HCT116 (cell line): Measurements from ENCODE around the gene RASGRF2. TPM values are rescaled to one million over a fixed set of nuclear protein-coding genes. Genes with fewer than 3 reads are reported as not detected.

Experiments
- ATAC-seq: fragments of 200-7000 bp; cut with Tn5 transposase; 2 replicates; pipeline ENCODE4 v1.9.1; 2020; ENCODE audit warnings: mild to moderate bottlenecking, moderate library complexity
- BruUV-seq: library from RNA; stranded (reverse); fragments of 400-500 nt; replicated peaks from 2 replicates; lab custom pipeline; 2021; lab: Mats Ljungman, UMichigan
- CTCF ChIA-PET: fragments of 300-600 bp; sonication (Branson Sonifier 250); formaldehyde crosslinking; loops from one replicate; lab custom pipeline; 2021; ENCODE audit warnings: antibody characterized with exemption; lab: Charles Lee
- POLR2A ChIA-PET: fragments of 300-600, 350-600 bp; sonication (Branson Sonifier 250); formaldehyde crosslinking; loops from one replicate; lab custom pipeline; 2021; ENCODE audit warnings: antibody characterized with exemption; lab: Charles Lee
- RAD21 ChIA-PET, 2 experiments: fragments of 300-600 bp; sonication (Branson Sonifier 250); formaldehyde crosslinking; loops; one replicate each; lab custom pipeline; 2023; ENCODE audit warnings: low total read pairs in 2 of 2; ENCODE audit not compliant: uncharacterized antibody in 2 of 2, unreplicated experiment in 2 of 2, low non-redundant PET in 1 of 2; lab: Charles Lee
- DNase-seq: peaks from one replicate; pipeline ENCODE4 v3.0.0-alpha.2; 2010; ENCODE audit warnings: low read depth, low spot score
- H2AFZ ChIP-seq: fragments of 200-600 bp; shearing (Covaris generic), sonication (generic); 2 replicates; pipeline ENCODE4 v1.6.1; 2017; ENCODE audit warnings: low read depth, mixed run types, mixed read lengths, antibody characterized with exemption, low read length; ENCODE audit not compliant: poor library complexity, severe bottlenecking
- H3K27ac ChIP-seq: 2 replicates; pipeline ENCODE4 v1.5.1; 2012; ENCODE audit warnings: low read depth, low read length
- H3K27me3 ChIP-seq: fragments of 200-600 bp; sonication (generic); 2 replicates; pipeline ENCODE4 v1.6.1; 2016; ENCODE audit warnings: mixed run types, low read length, mixed read lengths; ENCODE audit not compliant: insufficient read depth
- H3K36me3 ChIP-seq, 2 experiments: fragments of 200-500 bp in 1 of 2; fragments of 200-600 bp in 1 of 2; sonication (Bioruptor generic) in 1 of 2; sonication (generic) in 1 of 2; 2 replicates each; pipeline versions ENCODE4 v1.5.1 to v1.6.1; 2014 to 2016; ENCODE audit warnings: low read length in 2 of 2, inconsistent platforms in 1 of 2, mixed read lengths in 1 of 2, mixed run types in 1 of 2; ENCODE audit not compliant: insufficient read depth in 2 of 2, control insufficient read depth in 1 of 2
- H3K4me1 ChIP-seq, 2 experiments: fragments of 200-600 bp in 1 of 2; sonication (generic) in 1 of 2; 2 replicates each; pipeline versions ENCODE4 v1.5.1 to v1.6.1; 2012 to 2017; ENCODE audit warnings: low read length in 2 of 2, inconsistent platforms in 1 of 2, mild to moderate bottlenecking in 1 of 2, mixed read lengths in 1 of 2, mixed run types in 1 of 2, moderate library complexity in 1 of 2; ENCODE audit not compliant: insufficient read depth in 2 of 2, control insufficient read depth in 1 of 2
- H3K4me2 ChIP-seq: fragments of 200-600 bp; sonication (generic); 2 replicates; pipeline ENCODE4 v1.6.1; 2017; ENCODE audit warnings: mixed run types, low read length, mixed read lengths
- H3K4me3 ChIP-seq, 2 experiments: fragments of 200-600 bp in 1 of 2; sonication (generic) in 1 of 2; replicated peaks in 1 of 2; 2 replicates each; pipeline ENCODE4 v1.5.1; 2011 to 2016; ENCODE audit warnings: low read length in 2 of 2, control low read depth in 1 of 2, low read depth in 1 of 2, mild to moderate bottlenecking in 1 of 2, mixed read lengths in 1 of 2, mixed run types in 1 of 2
- H3K79me2 ChIP-seq: fragments of 200-600 bp; sonication (generic); 2 replicates; pipeline ENCODE4 v1.6.1; 2017; ENCODE audit warnings: mild to moderate bottlenecking, mixed run types, low read length, moderate library complexity, mixed read lengths; ENCODE audit not compliant: insufficient read depth
- H3K9ac ChIP-seq: fragments of 200-600 bp; sonication (generic); 2 replicates; pipeline ENCODE4 v1.6.1; 2016; ENCODE audit warnings: low read length, mixed read lengths
- H3K9me2 ChIP-seq: fragments of 200-600 bp; sonication (generic), shearing (Covaris generic); 2 replicates; pipeline ENCODE4 v1.6.1; 2017; ENCODE audit warnings: mixed run types, mild to moderate bottlenecking, moderate library complexity; ENCODE audit not compliant: insufficient read depth
- H3K9me3 ChIP-seq, 2 experiments: fragments of 200-500 bp in 1 of 2; fragments of 200-600 bp in 1 of 2; sonication (Bioruptor generic) in 1 of 2; sonication (generic) in 1 of 2; 2 replicates each; pipeline ENCODE4 v1.6.1; 2014 to 2017; ENCODE audit warnings: low read length in 2 of 2, mixed read lengths in 2 of 2, inconsistent platforms in 1 of 2, low read depth in 1 of 2, mild to moderate bottlenecking in 1 of 2, mixed run types in 1 of 2, moderate library complexity in 1 of 2; ENCODE audit not compliant: control insufficient read depth in 1 of 2, insufficient read depth in 1 of 2
- H4K20me1 ChIP-seq: fragments of 200-600 bp; sonication (generic), shearing (Covaris generic); 2 replicates; pipeline ENCODE4 v1.6.1; 2017; ENCODE audit warnings: mixed run types, mild to moderate bottlenecking, moderate library complexity; ENCODE audit not compliant: insufficient read depth
- CEBPB ChIP-seq: IDR thresholded peaks from 2 replicates; pipeline ENCODE4 v1.6.1; 2012; ENCODE audit warnings: low read depth
- FOSL1 ChIP-seq: IDR thresholded peaks from 2 replicates; pipeline ENCODE4 v1.6.1; 2012; ENCODE audit warnings: low read depth
- RAD21 ChIP-seq: IDR thresholded peaks from 2 replicates; pipeline ENCODE4 v1.6.1; 2012; ENCODE audit warnings: low read depth, mild to moderate bottlenecking
- SP1 ChIP-seq: IDR thresholded peaks from 2 replicates; pipeline ENCODE4 v1.6.1; 2012; ENCODE audit warnings: low read depth
- intact Hi-C: fragments of 100-400 bp; cut with micrococcal nuclease; formaldehyde crosslinking; loops from 2 replicates; pipeline ENCODE4 v1.10.0; 2022
- total RNA-seq: library from RNA; stranded (reverse); gene quantifications from one replicate; pipeline ENCODE4 v1.2.1, GENCODE V29; 2021; ENCODE audit not compliant: unreplicated experiment
- TF ChIP-seq, protein P1 (sequence below), 3 experiments: fragments of 200-600 bp in 1 of 3; sonication (generic) in 1 of 3; IDR thresholded peaks in 2 of 3; conservative IDR thresholded peaks in 1 of 3; 2 replicates each; pipeline ENCODE4 v1.5.1; 2012 to 2017; ENCODE audit warnings: low read depth in 2 of 3, low read length in 2 of 3, antibody characterized with exemption in 1 of 3, borderline replicate concordance in 1 of 3, control low read depth in 1 of 3, mild to moderate bottlenecking in 1 of 3, mixed read lengths in 1 of 3, mixed run types in 1 of 3, moderate library complexity in 1 of 3; ENCODE audit not compliant: insufficient read depth in 1 of 3
- TF ChIP-seq, protein P2 (sequence below): IDR thresholded peaks from 2 replicates; pipeline ENCODE4 v1.6.1; 2012
- TF ChIP-seq, protein P3 (sequence below): IDR thresholded peaks from 2 replicates; pipeline ENCODE4 v1.6.1; 2012

RASGRF2 gene
- total RNA-seq, 1 experiment from 2014 or later, result 0.05 TPM

DNA sequence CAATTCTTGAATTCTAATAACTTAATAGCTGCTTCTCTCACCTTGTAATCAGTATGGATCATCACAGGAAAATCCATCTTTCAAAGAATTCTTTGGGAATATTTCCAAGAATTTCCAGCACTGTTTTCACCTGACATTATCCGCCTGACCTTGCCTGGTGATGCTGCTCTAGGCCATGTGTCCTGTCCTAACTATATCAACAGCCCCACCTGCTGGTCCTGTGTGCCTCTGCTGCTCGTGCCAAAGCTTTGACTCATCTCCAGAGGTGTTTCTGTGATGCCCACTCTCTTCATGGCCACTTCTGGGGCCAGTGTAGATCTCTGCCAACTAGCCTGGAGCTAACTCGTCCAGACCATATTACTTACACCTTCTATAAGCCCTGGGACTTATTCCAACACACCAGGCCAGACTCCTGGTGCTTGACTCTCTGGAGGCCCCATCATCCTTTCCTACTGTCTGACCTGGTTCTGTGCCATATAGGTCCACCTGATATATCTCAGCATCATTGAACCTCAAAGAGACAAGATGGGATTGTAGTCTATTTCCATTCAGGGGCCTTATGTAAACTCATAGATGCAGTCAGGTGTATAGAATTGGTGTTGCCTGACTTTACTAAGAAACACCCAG lies 205.4 kb downstream of the RASGRF2 start:
- Histone ChIP-seq H3K4me1 (no peaks in the 10 kb centered on the region), H3K36me3 (no peaks in the 10 kb centered on the region), H3K27me3 (no peaks in the 10 kb centered on the region), H4K20me1 (no peaks in the 10 kb centered on the region), H3K9me3 (no peaks in the 10 kb centered on the region), H3K27ac (no peak overlapping the region), H3K9me2 (no peaks in the 10 kb centered on the region), H2AFZ (peak overlapping the region; percentile 85), H3K9ac (no peak overlapping the region), H3K4me3 (no peak overlapping the region), H3K79me2 (no peaks in the 10 kb centered on the region), H3K4me2 (no peak overlapping the region)
- intact Hi-C loops, result loop anchor here (2.0 kb wide), 2 partner anchors 453 to 479 kb away; no protein-coding TSS in a partner anchor
- TF ChIP-seq, protein P1, sequence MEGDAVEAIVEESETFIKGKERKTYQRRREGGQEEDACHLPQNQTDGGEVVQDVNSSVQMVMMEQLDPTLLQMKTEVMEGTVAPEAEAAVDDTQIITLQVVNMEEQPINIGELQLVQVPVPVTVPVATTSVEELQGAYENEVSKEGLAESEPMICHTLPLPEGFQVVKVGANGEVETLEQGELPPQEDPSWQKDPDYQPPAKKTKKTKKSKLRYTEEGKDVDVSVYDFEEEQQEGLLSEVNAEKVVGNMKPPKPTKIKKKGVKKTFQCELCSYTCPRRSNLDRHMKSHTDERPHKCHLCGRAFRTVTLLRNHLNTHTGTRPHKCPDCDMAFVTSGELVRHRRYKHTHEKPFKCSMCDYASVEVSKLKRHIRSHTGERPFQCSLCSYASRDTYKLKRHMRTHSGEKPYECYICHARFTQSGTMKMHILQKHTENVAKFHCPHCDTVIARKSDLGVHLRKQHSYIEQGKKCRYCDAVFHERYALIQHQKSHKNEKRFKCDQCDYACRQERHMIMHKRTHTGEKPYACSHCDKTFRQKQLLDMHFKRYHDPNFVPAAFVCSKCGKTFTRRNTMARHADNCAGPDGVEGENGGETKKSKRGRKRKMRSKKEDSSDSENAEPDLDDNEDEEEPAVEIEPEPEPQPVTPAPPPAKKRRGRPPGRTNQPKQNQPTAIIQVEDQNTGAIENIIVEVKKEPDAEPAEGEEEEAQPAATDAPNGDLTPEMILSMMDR (IDR thresholded peaks at IDR 0.05 in 2 of 3, conservative IDR thresholded peaks at IDR 0.05 in 1 of 3; ENCODE audit: borderline replicate concordance in 1 of 3, insufficient read depth in 1 of 3, low read depth in 2 of 3, low read length in 2 of 3), result peak; percentile 71 to 93 (median 92)
- TF ChIP-seq FOSL1, result 0 out of 2 replicates have a peak, but pooled peaks have one; percentile 41
- TF ChIP-seq, protein P2, sequence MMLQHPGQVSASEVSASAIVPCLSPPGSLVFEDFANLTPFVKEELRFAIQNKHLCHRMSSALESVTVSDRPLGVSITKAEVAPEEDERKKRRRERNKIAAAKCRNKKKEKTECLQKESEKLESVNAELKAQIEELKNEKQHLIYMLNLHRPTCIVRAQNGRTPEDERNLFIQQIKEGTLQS, result no peak
- TF ChIP-seq, protein P3, sequence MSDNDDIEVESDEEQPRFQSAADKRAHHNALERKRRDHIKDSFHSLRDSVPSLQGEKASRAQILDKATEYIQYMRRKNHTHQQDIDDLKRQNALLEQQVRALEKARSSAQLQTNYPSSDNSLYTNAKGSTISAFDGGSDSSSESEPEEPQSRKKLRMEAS, result 0 out of 2 replicates have a peak, but pooled peaks have one; percentile 40
- TF ChIP-seq SP1, result no peak
- TF ChIP-seq CEBPB, result no peak
- TF ChIP-seq RAD21, result peak; percentile 85
- ChIA-PET POLR2A (no interaction called here), CTCF (interaction anchor here (2.0 to 2.1 kb wide), 2 partner anchors 454 to 478 kb away, joined by 6 to 12 read pairs; no protein-coding TSS in a partner anchor), RAD21 (interaction anchor here (0.8 to 1.5 kb wide), 3 partner anchors 14 to 453 kb away, joined by 3 to 4 read pairs (median 3); no protein-coding TSS in a partner anchor)
- peak; percentile 100 for ATAC-seq
- peak; percentile 52 for DNase-seq
- BruUV-seq, result no TSS peak
